PC-3 (cell line): ENCODE results near the gene PDGFB. TPM values are rescaled to one million over a fixed set of nuclear protein-coding genes. Genes with fewer than 3 reads are reported as not detected.

ENCODE experiments used
- ATAC-seq: fragments of 200-7000 bp; cut with Tn5 transposase; 2 replicates; pipeline ENCODE4 v1.9.1; 2020; ENCODE audit warnings: mild to moderate bottlenecking, moderate library complexity
- BruUV-seq: library from RNA; stranded (reverse); fragments of 400-500 nt; replicated peaks from 2 replicates; lab custom pipeline; 2021; lab: Mats Ljungman, UMichigan
- CTCF ChIA-PET: fragments of 300-600 bp; sonication (Branson Sonifier 250); formaldehyde crosslinking; loops from one replicate; lab custom pipeline; 2022; ENCODE audit warnings: antibody characterized with exemption; lab: Charles Lee
- POLR2A ChIA-PET: fragments of 300-600 bp; sonication (Branson Sonifier 250); formaldehyde crosslinking; loops from one replicate; lab custom pipeline; 2022; ENCODE audit warnings: antibody characterized with exemption; ENCODE audit not compliant: unreplicated experiment; lab: Charles Lee
- DNase-seq: peaks from one replicate; pipeline ENCODE4 v3.0.0-alpha.2; 2015
- H2AFZ ChIP-seq: fragments of 300-600 bp; sonication (generic); 2 replicates; pipeline ENCODE4 v1.6.0; 2016; ENCODE audit warnings: antibody characterized with exemption, low read length
- H3F3A ChIP-seq: fragments of 300-600 bp; sonication (generic); one replicate; pipeline ENCODE4 v1.6.0; 2017; ENCODE audit warnings: antibody characterized with exemption, low read length, control low read depth, mild to moderate bottlenecking; ENCODE audit not compliant: unreplicated experiment
- H3K27ac ChIP-seq: fragments of 300-600 bp; sonication (generic); 2 replicates; pipeline ENCODE4 v1.5.1; 2016; ENCODE audit warnings: mild to moderate bottlenecking, low read length
- H3K27me3 ChIP-seq: fragments of 300-600 bp; sonication (generic); 2 replicates; pipeline ENCODE4 v1.6.1; 2016; ENCODE audit warnings: low read length, mixed read lengths
- H3K36me3 ChIP-seq: fragments of 300-600 bp; sonication (generic); 2 replicates; pipeline ENCODE4 v1.6.1; 2016; ENCODE audit warnings: low read depth, mixed run types, low read length, mixed read lengths
- H3K4me1 ChIP-seq: fragments of 300-600 bp; sonication (generic); 2 replicates; pipeline ENCODE4 v1.5.1; 2016; ENCODE audit warnings: low read length; ENCODE audit not compliant: insufficient read depth
- H3K4me2 ChIP-seq: fragments of 300-600 bp; sonication (generic); 2 replicates; pipeline ENCODE4 v1.6.0; 2016; ENCODE audit warnings: low read length
- H3K4me3 ChIP-seq: fragments of 300-600 bp; sonication (generic); 2 replicates; pipeline ENCODE4 v1.5.1; 2016; ENCODE audit warnings: mild to moderate bottlenecking, low read length, mixed read lengths
- H3K79me2 ChIP-seq: fragments of 300-600 bp; sonication (generic); 2 replicates; pipeline ENCODE4 v1.6.1; 2017; ENCODE audit warnings: low read length, mixed read lengths
- H3K9ac ChIP-seq: fragments of 300-600 bp; sonication (generic); 2 replicates; pipeline ENCODE4 v1.6.0; 2016; ENCODE audit warnings: mild to moderate bottlenecking, low read length
- H3K9me2 ChIP-seq: fragments of 300-600 bp; sonication (generic); replicated peaks from 2 replicates; pipeline ENCODE4 v1.6.1; 2016; ENCODE audit warnings: mixed run types, low read length, mixed read lengths
- H3K9me3 ChIP-seq: fragments of 300-600 bp; sonication (generic); 2 replicates; pipeline ENCODE4 v1.6.1; 2016; ENCODE audit warnings: low read length, mixed read lengths
- H4K20me1 ChIP-seq: fragments of 300-600 bp; sonication (generic); 2 replicates; pipeline ENCODE4 v1.6.1; 2016; ENCODE audit warnings: low read length, mixed read lengths
- EZH2 ChIP-seq: fragments of 300-600 bp; sonication (generic); IDR thresholded peaks from one replicate; pipeline ENCODE4 v1.6.1; 2017; ENCODE audit warnings: antibody characterized with exemption, mild to moderate bottlenecking, low read length; ENCODE audit not compliant: unreplicated experiment
- EZH2phosphoT487 ChIP-seq: fragments of 300-600 bp; sonication (generic); IDR thresholded peaks from 2 replicates; pipeline ENCODE4 v1.6.1; 2018; ENCODE audit warnings: mild to moderate bottlenecking, antibody characterized with exemption, low read length, borderline replicate concordance
- intact Hi-C: fragments of 100-400 bp; cut with micrococcal nuclease; formaldehyde crosslinking; loops from 2 replicates; pipeline ENCODE4 v1.9.0; 2023
- total RNA-seq: library from RNA; depleted of rRNA; stranded (reverse); fragments of >200 nt; gene quantifications from 2 replicates; pipeline ENCODE4 v1.2.3, GENCODE V29; 2014
- TF ChIP-seq, protein P1 (sequence below): fragments of 300-600 bp; sonication (generic); conservative IDR thresholded peaks from 2 replicates; pipeline ENCODE4 v1.5.1; 2017; ENCODE audit warnings: antibody characterized with exemption, low read depth, mild to moderate bottlenecking, low read length

The PDGFB gene
- total RNA-seq, 1 experiment from 2014 or later = 33.1 TPM

DNA sequence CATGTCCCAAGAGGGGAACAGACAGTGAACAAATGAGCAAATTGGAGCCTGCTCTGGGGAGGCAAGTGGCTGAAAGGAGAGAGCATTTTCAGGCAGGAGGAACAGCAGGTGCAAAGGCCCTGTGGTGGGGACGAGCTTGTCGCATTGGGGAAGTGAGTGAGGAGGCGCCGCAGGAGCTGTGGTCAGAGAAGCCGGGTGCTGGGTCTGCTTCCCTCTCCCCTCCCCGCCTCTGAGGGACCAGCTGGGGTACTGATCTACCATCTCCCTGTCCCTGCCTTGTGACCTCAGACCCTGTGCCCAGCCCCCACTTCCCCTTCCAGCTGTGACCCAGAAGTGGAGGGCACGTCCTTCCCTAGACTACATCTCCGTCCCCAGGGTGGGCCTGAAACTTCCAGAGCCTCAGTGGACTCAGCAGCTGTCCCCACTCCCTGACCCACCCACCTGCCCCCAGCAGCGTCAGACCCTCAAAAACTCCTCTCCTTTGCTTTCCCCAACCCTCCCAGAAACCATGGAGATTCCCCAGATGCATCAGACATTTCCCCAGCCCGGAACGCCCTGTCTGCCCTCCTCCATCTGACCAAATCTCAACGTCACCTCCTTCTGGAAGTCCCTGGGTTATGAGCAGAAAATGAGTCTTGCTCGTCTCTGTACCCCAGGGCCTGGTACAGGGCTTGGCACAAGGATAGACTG lies 19.7 kb upstream of the PDGFB start:
- H3K4me1 ChIP-seq = no peaks in the 10 kb centered on the region
- H3K27ac ChIP-seq = no peak overlapping the region
- H3K9me3 ChIP-seq = no peaks in the 10 kb centered on the region
- H4K20me1 ChIP-seq = no peaks in the 10 kb centered on the region
- no peak overlapping the region for H3K4me2 ChIP-seq
- no peak overlapping the region for H3K4me3 ChIP-seq
- ChIA-PET POLR2A (no interaction called here), CTCF (no interaction called here)
- no peak for TF ChIP-seq EZH2phosphoT487
- TF ChIP-seq, protein P1, sequence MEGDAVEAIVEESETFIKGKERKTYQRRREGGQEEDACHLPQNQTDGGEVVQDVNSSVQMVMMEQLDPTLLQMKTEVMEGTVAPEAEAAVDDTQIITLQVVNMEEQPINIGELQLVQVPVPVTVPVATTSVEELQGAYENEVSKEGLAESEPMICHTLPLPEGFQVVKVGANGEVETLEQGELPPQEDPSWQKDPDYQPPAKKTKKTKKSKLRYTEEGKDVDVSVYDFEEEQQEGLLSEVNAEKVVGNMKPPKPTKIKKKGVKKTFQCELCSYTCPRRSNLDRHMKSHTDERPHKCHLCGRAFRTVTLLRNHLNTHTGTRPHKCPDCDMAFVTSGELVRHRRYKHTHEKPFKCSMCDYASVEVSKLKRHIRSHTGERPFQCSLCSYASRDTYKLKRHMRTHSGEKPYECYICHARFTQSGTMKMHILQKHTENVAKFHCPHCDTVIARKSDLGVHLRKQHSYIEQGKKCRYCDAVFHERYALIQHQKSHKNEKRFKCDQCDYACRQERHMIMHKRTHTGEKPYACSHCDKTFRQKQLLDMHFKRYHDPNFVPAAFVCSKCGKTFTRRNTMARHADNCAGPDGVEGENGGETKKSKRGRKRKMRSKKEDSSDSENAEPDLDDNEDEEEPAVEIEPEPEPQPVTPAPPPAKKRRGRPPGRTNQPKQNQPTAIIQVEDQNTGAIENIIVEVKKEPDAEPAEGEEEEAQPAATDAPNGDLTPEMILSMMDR = no peak
- H3K9ac ChIP-seq = no peak overlapping the region
- H3K27me3 ChIP-seq = no peaks in the 10 kb centered on the region
- no peaks in the 10 kb centered on the region for H3K9me2 ChIP-seq
- no peaks in the 10 kb centered on the region for H3F3A ChIP-seq
- no peaks in the 10 kb centered on the region for H3K36me3 ChIP-seq
- no peak for ATAC-seq
- no peaks in the 10 kb centered on the region for H3K79me2 ChIP-seq
- BruUV-seq = no TSS peak
- DNase-seq = no peak
- no peak overlapping the region for H2AFZ ChIP-seq
- intact Hi-C loops = no loop called here

DNA sequence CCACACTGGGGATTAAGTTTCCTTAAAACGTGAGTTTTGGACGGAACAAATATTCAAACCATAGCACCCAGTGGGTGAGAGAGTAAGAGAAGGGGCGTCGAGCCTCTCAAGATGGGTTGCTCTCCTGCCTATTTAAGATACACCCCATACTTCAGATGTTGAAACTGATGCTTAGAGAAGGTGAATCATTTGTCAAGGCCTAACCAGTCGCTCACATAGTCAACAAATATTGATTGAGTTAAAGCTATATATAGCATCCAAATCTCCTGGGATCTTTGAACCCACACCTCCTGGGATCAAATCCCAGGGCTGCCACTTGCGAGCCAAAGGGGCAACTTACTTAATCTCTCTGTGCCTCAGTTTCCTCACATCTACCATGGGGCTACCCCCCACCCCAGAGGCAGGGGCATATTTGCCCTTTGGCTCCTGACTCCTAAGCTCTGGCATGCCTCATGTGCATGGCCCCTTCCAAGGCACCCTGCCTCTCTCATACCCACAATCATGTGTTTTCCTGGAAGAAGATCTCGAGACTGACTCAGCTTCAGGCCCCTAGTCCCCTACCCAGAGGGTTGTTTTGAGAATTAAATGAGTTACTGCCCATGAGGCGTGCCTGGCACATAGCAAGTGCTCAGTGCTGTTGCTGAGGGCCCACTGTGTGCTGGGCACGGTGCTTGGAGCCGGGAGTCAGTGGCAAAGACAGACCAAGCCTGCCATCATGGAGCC lies 19.0 kb upstream of the PDGFB start:
- Histone ChIP-seq H3K4me2 (no peak overlapping the region), H3K9me2 (no peaks in the 10 kb centered on the region), H4K20me1 (no peaks in the 10 kb centered on the region), H3K4me1 (no peaks in the 10 kb centered on the region), H2AFZ (no peak overlapping the region), H3K36me3 (no peaks in the 10 kb centered on the region), H3K79me2 (no peaks in the 10 kb centered on the region), H3K9ac (no peak overlapping the region), H3K9me3 (no peaks in the 10 kb centered on the region), H3F3A (no peaks in the 10 kb centered on the region), H3K27ac (no peak overlapping the region), H3K4me3 (no peak overlapping the region), H3K27me3 (no peaks in the 10 kb centered on the region)
- DNase-seq (no peak), ATAC-seq (no peak)
- BruUV-seq = no TSS peak
- POLR2A ChIA-PET = no interaction called here
- CTCF ChIA-PET = no interaction called here
- intact Hi-C loops = no loop called here
- TF ChIP-seq EZH2phosphoT487 (no peak), EZH2 (no peak)
- TF ChIP-seq, protein P1 = no peak

DNA sequence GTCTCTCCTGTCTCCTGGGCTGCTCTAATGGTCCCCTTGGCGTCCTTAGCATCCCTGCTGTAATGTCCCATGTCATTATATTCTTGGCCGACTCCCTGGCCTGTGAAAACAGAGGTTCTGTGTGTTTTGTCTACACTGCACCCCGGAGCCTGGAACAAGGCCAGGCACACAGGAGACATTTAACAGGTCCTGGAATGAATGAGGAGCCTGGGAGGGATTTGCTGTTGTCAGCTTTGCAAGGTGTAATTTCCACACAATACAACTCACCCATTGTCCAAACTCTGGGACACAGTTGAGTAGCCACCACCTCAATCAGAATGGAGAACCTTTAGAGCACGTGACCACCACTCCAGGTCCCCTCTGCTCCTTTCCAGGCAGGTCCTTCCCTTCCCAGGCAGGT lies 14.9 kb upstream of the PDGFB start:
- Histone ChIP-seq H3K4me3 (no peak overlapping the region), H3K36me3 (no peaks in the 10 kb centered on the region), H3K9me3 (no peaks in the 10 kb centered on the region), H2AFZ (no peak overlapping the region), H3K27me3 (no peaks in the 10 kb centered on the region), H3K9me2 (no peaks in the 10 kb centered on the region), H3K4me2 (no peak overlapping the region), H3K27ac (no peak overlapping the region), H3K79me2 (no peaks in the 10 kb centered on the region), H3F3A (no peaks in the 10 kb centered on the region), H3K9ac (no peak overlapping the region), H4K20me1 (no peaks in the 10 kb centered on the region), H3K4me1 (peaks cover 10% of the 10 kb centered on the region)
- ATAC-seq (no peak), DNase-seq (no peak)
- ChIA-PET CTCF (no interaction called here), POLR2A (no interaction called here)
- intact Hi-C loops = no loop called here
- no TSS peak for BruUV-seq
- no peak for TF ChIP-seq EZH2phosphoT487
